Measurements from ENCODE around the gene CYP3A4.
"Not testable (repeated sequence)": the region's sequence is repeated elsewhere in the genome, so short reads cannot be mapped to it uniquely, and the experiment has no call there.

DNA sequence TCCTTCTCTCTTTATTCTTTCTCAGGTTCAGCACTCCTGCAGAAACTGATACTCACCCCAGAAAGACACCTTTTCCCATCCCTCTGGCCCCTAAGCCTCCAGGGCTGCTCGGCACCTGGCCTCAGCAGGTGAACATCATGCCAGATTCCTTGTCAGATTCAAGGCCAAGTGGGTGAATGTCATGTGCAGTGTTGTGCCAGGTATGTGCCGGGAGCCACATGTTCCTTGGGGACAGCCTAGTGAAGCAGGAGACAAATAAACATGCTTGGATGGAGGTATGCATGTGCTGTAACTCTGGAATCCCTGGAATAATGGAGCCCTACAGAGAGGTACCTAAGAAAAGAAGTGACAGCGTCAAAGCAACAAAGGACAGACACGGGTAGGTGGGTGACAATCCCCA is 47.3 kb downstream of the CYP3A4 start:
- TF ChIP-seq, protein P1, sequence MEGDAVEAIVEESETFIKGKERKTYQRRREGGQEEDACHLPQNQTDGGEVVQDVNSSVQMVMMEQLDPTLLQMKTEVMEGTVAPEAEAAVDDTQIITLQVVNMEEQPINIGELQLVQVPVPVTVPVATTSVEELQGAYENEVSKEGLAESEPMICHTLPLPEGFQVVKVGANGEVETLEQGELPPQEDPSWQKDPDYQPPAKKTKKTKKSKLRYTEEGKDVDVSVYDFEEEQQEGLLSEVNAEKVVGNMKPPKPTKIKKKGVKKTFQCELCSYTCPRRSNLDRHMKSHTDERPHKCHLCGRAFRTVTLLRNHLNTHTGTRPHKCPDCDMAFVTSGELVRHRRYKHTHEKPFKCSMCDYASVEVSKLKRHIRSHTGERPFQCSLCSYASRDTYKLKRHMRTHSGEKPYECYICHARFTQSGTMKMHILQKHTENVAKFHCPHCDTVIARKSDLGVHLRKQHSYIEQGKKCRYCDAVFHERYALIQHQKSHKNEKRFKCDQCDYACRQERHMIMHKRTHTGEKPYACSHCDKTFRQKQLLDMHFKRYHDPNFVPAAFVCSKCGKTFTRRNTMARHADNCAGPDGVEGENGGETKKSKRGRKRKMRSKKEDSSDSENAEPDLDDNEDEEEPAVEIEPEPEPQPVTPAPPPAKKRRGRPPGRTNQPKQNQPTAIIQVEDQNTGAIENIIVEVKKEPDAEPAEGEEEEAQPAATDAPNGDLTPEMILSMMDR (IDR thresholded peaks at IDR 0.05): not testable (repeated sequence)
- not testable (repeated sequence) for TF ChIP-seq POLR2A (IDR thresholded peaks at IDR 0.05)

Measured in adrenal gland (tissue), 5 donors.